ENCODE data around the gene NCKAP5.

NCKAP5 gene

DNA sequence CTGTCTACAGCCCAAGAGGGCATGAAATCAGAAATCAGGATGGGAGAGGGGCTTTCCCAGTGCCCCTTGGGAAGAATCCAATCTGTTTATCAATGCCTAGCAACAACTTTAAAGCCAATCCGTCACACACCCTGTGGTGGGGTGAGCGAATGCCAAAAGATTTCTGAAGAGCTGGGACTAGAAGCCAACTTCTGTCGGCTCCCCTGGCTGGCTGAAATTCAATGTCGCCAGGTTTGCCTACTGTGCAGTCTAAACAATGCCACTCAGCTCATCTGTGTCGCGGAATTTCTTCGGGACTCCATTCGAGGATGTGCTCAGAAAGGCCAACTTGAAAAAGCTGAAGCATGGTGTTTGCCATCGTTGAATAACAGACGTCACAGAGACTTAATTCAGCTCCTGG, 31.5 kb upstream of the NCKAP5 start:
- TF ChIP-seq MAX (IDR thresholded peaks at IDR 0.05; ENCODE audit: low read depth, low read length) (no peak), POLR2A (IDR thresholded peaks at IDR 0.05; ENCODE audit: extremely low read depth, insufficient read length) (no peak), MYC (IDR thresholded peaks at IDR 0.05; ENCODE audit: low read depth, low read length) (no peak)
- TF ChIP-seq, protein P1, sequence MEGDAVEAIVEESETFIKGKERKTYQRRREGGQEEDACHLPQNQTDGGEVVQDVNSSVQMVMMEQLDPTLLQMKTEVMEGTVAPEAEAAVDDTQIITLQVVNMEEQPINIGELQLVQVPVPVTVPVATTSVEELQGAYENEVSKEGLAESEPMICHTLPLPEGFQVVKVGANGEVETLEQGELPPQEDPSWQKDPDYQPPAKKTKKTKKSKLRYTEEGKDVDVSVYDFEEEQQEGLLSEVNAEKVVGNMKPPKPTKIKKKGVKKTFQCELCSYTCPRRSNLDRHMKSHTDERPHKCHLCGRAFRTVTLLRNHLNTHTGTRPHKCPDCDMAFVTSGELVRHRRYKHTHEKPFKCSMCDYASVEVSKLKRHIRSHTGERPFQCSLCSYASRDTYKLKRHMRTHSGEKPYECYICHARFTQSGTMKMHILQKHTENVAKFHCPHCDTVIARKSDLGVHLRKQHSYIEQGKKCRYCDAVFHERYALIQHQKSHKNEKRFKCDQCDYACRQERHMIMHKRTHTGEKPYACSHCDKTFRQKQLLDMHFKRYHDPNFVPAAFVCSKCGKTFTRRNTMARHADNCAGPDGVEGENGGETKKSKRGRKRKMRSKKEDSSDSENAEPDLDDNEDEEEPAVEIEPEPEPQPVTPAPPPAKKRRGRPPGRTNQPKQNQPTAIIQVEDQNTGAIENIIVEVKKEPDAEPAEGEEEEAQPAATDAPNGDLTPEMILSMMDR (IDR thresholded peaks at IDR 0.05; ENCODE audit: low read depth, low read length), result no peak
- no peak overlapping the region for H3K4me3 ChIP-seq (ENCODE audit: low read depth, low read length)
- no peak for DNase-seq (ENCODE audit: low read depth)

DNA sequence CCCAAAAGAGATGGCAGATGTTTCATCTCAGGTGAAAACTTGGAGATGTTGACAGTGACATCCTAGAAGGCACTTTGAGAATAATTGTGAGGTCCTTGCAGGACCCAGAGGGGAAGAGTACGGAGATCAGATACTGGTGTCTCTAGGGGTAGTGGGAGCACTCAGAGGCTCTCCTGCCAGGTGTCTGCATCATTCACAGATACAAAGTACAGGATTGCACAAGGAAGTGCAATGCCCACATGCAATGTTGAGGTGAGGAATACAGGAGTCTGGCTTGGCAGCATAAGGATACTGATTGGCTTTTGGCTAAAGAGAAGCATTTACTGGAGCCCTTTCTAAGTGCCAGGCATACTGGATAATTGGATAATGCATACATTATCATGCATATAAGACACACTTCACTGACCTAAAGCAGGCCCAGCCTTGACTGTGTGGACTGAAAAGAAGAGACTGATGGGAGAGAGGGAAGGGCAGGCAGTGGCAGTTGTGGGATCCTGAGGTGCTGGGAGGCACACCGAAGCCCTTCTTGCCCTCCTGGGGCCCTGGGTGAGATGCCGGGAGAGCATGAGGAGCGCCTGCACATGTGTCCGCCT, 31.0 kb upstream of the NCKAP5 start:
- H3K4me3 ChIP-seq (ENCODE audit: low read depth, low read length), result no peak overlapping the region
- TF ChIP-seq POLR2A (IDR thresholded peaks at IDR 0.05; ENCODE audit: extremely low read depth, insufficient read length), result no peak
- no peak for TF ChIP-seq MYC (IDR thresholded peaks at IDR 0.05; ENCODE audit: low read depth, low read length)
- TF ChIP-seq, protein P1 (IDR thresholded peaks at IDR 0.05; ENCODE audit: low read depth, low read length), result no peak
- TF ChIP-seq MAX (IDR thresholded peaks at IDR 0.05; ENCODE audit: low read depth, low read length), result no peak
- no peak for DNase-seq (ENCODE audit: low read depth)

DNA sequence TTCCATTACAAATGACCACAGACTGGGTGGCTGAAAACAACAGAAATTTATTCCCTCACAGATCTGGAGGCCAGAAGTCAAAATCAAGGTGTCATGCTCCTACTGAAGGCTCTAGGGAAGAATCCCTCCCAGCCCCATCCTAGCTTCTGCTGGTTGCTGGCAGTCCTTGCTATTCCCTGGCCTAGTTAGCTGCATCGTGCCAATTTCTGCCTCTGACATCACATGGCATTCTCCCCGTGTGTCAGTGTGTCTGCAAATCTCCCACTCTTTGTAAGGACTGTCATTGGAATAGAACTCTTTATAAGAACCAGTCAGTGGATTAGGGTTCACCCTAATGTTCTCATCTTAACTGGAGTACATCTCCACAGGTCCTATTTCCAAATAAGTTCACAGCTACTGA, 30.5 kb upstream of the NCKAP5 start:
- H3K4me3 ChIP-seq (ENCODE audit: low read depth, low read length), result no peak overlapping the region
- no peak for TF ChIP-seq MAX (IDR thresholded peaks at IDR 0.05; ENCODE audit: low read depth, low read length)
- no peak for TF ChIP-seq MYC (IDR thresholded peaks at IDR 0.05; ENCODE audit: low read depth, low read length)
- TF ChIP-seq POLR2A (IDR thresholded peaks at IDR 0.05; ENCODE audit: extremely low read depth, insufficient read length), result no peak
- TF ChIP-seq, protein P1 (IDR thresholded peaks at IDR 0.05; ENCODE audit: low read depth, low read length), result no peak
- no peak for DNase-seq (ENCODE audit: low read depth)

GRCh38 chr2:133596701-133597393, 28.6 kb upstream of the NCKAP5 start:
- TF ChIP-seq MAX (IDR thresholded peaks at IDR 0.05; ENCODE audit: low read depth, low read length) (no peak), POLR2A (IDR thresholded peaks at IDR 0.05; ENCODE audit: extremely low read depth, insufficient read length) (no peak), MYC (IDR thresholded peaks at IDR 0.05; ENCODE audit: low read depth, low read length) (no peak)
- TF ChIP-seq, protein P1 (IDR thresholded peaks at IDR 0.05; ENCODE audit: low read depth, low read length), result no peak
- no peak overlapping the region for H3K4me3 ChIP-seq (ENCODE audit: low read depth, low read length)
- DNase-seq (ENCODE audit: low read depth), result no peak

- no peak overlapping the region for H3K4me3 ChIP-seq (ENCODE audit: low read depth, low read length)
- DNase-seq (ENCODE audit: low read depth), result no peak
- TF ChIP-seq, protein P1 (IDR thresholded peaks at IDR 0.05; ENCODE audit: low read depth, low read length), result no peak
- TF ChIP-seq MAX (IDR thresholded peaks at IDR 0.05; ENCODE audit: low read depth, low read length), result no peak
- TF ChIP-seq POLR2A (IDR thresholded peaks at IDR 0.05; ENCODE audit: extremely low read depth, insufficient read length), result no peak
- no peak for TF ChIP-seq MYC (IDR thresholded peaks at IDR 0.05; ENCODE audit: low read depth, low read length)
These were observed 22.9 kb upstream of the NCKAP5 start for GRCh38 chr2:133591164-133591563.

Data from NB4 (cell line).